GM19023 (cell line): ENCODE measurements around the gene MEIS3.

ENCODE experiments used
- ATAC-seq: cut with Tn5 transposase; IDR thresholded peaks from one replicate; pipeline ENCODE4 v1.9.1; 2021; ENCODE audit warnings: mild to moderate bottlenecking, moderate library complexity; ENCODE audit not compliant: unreplicated experiment

The MEIS3 gene

DNA sequence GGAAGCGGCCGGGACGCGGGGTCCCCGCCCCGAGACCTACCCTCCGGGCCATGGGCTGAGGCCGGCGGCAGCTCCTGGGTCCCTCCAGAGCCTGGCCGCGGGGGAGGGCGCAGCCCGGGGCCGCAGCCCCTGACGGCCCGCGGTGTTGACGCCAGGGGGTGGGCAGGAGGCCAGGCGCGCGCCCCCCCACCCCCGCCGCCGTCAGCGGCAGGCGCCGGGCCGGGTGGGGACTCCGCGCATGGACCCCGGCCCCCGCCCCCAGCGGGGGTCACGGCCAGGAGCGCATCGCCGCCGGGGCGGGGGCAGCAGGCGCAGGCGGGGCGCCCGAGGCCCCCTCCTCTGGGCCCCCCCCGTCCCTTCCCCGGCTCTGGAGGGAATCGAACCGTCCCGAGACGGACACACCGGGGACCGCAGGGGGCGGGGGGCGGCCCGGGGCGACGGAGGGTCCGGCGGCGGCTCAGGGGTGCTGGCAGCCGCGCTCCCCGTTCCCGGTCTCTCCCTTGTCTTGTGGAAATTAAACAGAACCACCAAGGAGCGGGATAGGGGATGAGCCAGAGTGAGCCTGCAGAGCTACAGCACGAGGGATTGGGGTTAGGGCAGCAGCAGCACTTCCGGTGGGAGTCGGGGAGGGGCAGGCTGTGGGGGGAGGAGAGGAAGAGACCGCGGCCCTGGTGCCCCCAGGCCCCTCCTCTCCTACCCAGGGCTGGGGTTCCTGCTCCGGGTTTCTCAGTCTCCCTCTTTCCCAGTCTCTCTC, at the start of gene MEIS3:
Gene MEIS3, minus strand, starts transcription at position 498 of the 754 bp plus-strand sequence. Its CDS starts 446 bp downstream, at position 52.
- no peak for ATAC-seq

DNA sequence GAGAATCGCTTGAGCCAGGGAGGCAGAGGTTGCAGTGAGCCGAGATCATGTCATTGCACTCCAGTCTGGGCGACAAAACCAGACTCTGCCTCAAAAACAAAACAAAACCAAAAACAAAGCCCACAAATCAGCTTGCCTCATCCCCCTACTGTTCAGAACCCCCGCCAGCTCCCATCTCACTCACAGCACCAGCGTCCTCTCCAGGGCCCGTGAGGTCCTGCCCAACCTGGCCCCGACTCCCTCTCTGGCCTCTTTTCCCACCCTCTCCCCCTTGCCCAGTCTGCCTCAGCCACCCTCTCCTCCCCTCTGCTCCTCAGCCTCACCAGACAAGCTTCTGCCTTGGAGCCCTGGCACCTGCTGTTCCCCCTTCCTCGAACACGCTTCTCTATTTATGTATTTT, 48.6 kb upstream of the MEIS3 start:
- ATAC-seq, result no peak

- no peak for ATAC-seq
These were observed 46.6 kb upstream of the MEIS3 start for GRCh38 chr19:47465957-47466356.

- ATAC-seq, result no peak
These were observed 45.5 kb upstream of the MEIS3 start for GRCh38 chr19:47464675-47465419.

GRCh38 chr19:47461876-47462275, 42.5 kb upstream of the MEIS3 start:
- no peak for ATAC-seq

GRCh38 chr19:47459477-47459876, 40.1 kb upstream of the MEIS3 start:
- no peak for ATAC-seq

- ATAC-seq, result no peak
These were observed 39.3 kb upstream of the MEIS3 start for GRCh38 chr19:47458672-47459071.

DNA sequence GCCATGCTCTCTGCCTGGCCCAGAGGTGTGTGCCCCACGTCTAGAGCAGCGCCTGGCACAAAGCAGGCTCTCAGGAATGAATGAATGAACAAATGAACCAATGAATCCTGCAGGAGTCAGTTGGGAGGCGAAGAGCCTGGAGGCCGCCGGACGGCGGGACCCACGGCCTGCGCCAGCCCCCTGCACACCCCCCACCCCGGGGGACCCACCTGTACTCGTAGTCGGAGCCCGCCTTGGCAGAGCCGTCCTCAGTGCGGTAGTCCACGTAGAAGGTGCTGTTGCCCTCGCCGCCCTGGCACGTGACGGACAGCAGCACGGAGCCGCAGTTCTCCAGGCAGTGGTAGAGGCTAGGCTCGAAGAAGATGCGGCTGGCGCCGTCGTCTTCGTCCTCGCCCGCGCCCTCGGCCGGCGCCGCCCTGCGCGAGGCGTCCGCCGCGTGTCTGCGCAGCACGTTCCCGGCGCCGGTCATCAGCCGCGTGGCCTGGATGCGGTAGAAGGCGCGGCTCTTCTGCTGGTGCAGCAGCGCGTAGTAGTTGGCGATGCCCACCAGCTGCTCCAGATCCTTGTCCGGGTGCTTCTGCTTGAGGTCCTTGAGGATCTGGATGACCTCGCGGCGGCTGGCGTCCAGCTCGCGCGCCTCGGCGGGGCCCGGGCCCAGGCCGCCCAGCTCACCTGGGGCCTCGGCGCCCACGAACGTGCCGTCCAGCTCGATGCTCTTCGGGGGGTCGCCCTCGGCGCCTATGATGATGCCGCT, 37.6 kb upstream of the MEIS3 start:
- ATAC-seq, result no peak

DNA sequence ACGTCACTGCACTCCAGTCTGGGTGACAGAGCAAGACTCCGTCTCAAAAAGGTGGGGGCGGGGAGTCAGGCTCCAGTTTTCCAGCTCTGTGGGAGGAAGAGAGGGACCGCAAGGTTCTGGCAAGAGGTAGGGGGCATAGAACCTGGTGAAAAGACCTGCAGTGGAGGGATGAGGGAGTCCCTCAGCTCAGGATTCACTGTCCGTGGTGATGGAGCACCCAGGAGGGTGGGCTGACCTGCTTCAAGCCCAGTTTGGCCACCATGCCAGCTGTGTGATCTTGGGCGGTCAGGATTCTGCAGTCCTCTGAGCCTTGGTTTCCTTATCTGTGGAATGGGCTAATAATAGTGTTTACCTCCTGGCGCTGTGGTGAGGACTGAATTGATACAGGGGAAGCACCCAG, 31.2 kb upstream of the MEIS3 start:
- no peak for ATAC-seq

- ATAC-seq, result no peak
These were observed 29.0 kb upstream of the MEIS3 start for GRCh38 chr19:47448360-47448727.

GRCh38 chr19:47447470-47448359, 28.4 kb upstream of the MEIS3 start:
- ATAC-seq, result no peak

- ATAC-seq, result no peak
These were observed 27.5 kb upstream of the MEIS3 start for GRCh38 chr19:47446534-47447469.

GRCh38 chr19:47445937-47446402, 26.6 kb upstream of the MEIS3 start:
- ATAC-seq, result no peak

DNA sequence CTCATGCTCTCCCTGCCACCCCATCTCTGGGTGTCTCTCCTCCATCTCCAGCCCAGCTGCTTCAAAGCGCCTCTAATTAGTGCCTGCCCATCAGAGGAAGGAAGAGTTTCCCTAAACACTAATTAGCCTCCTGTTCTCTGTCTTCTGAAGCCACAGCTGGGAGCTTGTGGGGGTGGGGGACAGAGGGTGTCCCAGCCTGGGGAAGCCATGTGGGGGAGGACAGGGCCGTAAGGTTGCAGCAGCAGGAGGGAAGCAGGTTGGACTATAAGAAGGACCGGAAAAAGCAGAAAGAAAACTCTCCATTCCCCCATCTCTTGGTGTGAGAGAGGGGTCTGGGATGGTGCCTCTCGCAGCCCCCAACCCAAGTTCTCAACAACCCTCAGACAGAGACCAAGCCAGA, 26.2 kb upstream of the MEIS3 start:
- ATAC-seq, result no peak

DNA sequence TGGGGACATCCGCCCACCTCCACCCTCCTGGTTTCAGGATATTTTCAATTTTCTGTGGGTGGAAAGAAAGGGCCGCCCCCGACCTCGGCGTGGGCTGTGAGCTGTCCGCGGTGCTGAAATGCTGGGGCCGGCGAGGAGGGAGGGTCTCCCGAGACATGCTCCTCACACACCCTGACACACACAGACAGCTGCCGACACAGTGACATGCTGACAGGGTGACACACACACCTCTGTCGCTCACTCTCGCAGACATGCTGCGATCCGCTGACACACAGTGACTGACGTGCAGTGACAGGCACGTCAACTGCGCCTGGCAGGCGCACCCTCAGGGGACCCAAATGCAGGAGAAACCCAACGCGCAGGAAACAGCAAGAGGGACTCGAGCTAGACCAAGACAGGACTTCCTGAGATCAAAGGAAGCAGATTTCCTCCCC, 25.1 kb upstream of the MEIS3 start:
- no peak for ATAC-seq

- ATAC-seq, result no peak
These were observed 24.0 kb upstream of the MEIS3 start for GRCh38 chr19:47443331-47443730.

DNA sequence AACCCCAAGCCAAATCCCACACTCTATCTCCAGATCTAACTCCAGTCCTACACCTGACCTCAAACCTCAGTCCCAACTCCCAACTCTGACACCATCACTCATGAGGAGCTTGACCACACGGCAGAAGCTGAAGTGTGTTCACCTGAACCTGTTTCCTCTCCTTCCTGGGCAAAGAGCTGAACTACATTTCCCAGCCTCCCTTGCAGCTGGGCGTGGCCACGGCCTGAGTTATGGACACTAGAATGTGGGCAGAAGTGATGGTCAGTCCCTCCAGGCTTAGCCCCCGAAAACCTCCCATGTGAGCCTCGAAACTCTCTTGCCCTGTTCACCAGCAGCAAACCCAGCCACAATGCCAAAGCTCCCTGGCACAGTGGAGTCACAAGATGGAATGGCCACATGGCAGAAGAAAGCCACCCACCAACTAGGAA, 19.5 kb upstream of the MEIS3 start:
- ATAC-seq, result no peak

GRCh38 chr19:47437500-47437899, 18.2 kb upstream of the MEIS3 start:
- no peak for ATAC-seq

GRCh38 chr19:47436712-47437401, 17.5 kb upstream of the MEIS3 start:
- ATAC-seq, result peak; percentile 47
